ENCODE measurements around the gene DIAPH2. TPM values are rescaled to one million over a fixed set of nuclear protein-coding genes. Genes with fewer than 3 reads are reported as not detected.

Gene DIAPH2
- total RNA-seq, 1 experiment from 2014 or later, result 10.9 TPM

DNA sequence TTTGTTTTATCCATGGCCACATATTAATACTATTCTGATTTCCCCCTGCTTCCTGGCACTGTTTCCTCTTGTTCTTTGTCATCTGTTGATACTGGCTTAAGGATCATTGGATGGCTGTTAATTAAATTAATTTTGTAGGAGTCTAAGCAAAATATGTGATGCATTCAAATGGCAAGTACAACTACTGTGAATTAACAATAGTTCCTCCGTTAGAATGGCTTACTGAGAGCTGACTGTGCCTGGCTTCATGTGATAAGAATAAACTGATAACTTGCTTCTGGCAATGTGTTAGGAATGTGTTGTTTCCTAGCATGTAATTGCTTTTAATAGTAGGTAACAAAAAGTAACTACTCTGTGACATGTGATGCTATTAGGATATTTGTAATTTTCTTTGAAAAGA lies 297.5 kb downstream of the DIAPH2 start:
- TF ChIP-seq RAD21 (IDR thresholded peaks at IDR 0.05; ENCODE audit: low read depth), result no peak
- intact Hi-C loops (cut with micrococcal nuclease), result no loop called here
- no peaks in the 10 kb centered on the region for H3K9me2 ChIP-seq (ENCODE audit: insufficient read depth)
- H3K9me3 ChIP-seq (ENCODE audit: control insufficient read depth in 1 of 2, insufficient read depth in 1 of 2, low read depth in 1 of 2, low read length in 2 of 2), result no peaks in the 10 kb centered on the region
- H3K9ac ChIP-seq (ENCODE audit: low read length), result no peak overlapping the region
- H3K27me3 ChIP-seq (ENCODE audit: insufficient read depth, low read length), result no peaks in the 10 kb centered on the region
- no peak overlapping the region for H3K27ac ChIP-seq (ENCODE audit: low read depth, low read length)
- ChIA-PET CTCF (no interaction called here), RAD21 (ENCODE audit: low non-redundant PET in 1 of 2, low total read pairs in 2 of 2, uncharacterized antibody in 2 of 2, unreplicated experiment in 2 of 2) (no interaction called here), POLR2A (no interaction called here)
- ATAC-seq (no peak), DNase-seq (ENCODE audit: low read depth, low spot score) (no peak)
- no peak overlapping the region for H2AFZ ChIP-seq (ENCODE audit: low read depth, low read length, poor library complexity, severe bottlenecking)
- no peak overlapping the region for H3K4me2 ChIP-seq (ENCODE audit: low read length)
- H3K4me1 ChIP-seq (ENCODE audit: control insufficient read depth in 1 of 2, insufficient read depth in 2 of 2, low read length in 2 of 2), result no peaks in the 10 kb centered on the region
- H3K79me2 ChIP-seq (ENCODE audit: insufficient read depth, low read length), result no peaks in the 10 kb centered on the region
- no peaks in the 10 kb centered on the region for H3K36me3 ChIP-seq (ENCODE audit: control insufficient read depth in 1 of 2, insufficient read depth in 2 of 2, low read length in 2 of 2)
- H4K20me1 ChIP-seq (ENCODE audit: insufficient read depth), result no peaks in the 10 kb centered on the region
- H3K4me3 ChIP-seq (replicated peaks in 1 of 2; ENCODE audit: low read depth in 1 of 2, low read length in 2 of 2), result no peak overlapping the region
- no TSS peak for BruUV-seq (replicated peaks)

DNA sequence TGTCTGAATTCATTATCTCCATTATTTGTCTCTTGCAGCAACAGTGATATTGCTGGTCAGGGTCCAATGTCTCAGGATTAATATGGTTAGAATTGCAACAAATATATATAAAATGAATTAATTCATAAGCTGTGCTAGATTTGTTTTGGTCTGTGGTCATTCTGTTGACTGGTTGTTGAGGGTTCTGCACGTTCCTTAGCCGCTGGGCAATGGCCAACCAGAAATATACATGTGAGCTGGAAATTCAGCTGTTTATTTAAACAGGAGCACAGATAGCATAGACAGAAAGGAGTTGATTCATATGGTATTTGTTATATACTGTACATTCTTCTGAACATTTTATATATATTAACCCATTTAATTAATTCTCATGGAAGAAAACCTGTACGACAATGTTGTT lies 299.9 kb downstream of the DIAPH2 start:
- BruUV-seq (replicated peaks), result no TSS peak
- Histone ChIP-seq H4K20me1 (ENCODE audit: insufficient read depth) (no peaks in the 10 kb centered on the region), H3K79me2 (ENCODE audit: insufficient read depth, low read length) (no peaks in the 10 kb centered on the region), H3K9me3 (ENCODE audit: control insufficient read depth in 1 of 2, insufficient read depth in 1 of 2, low read depth in 1 of 2, low read length in 2 of 2) (no peaks in the 10 kb centered on the region), H3K27me3 (ENCODE audit: insufficient read depth, low read length) (no peaks in the 10 kb centered on the region), H3K4me3 (replicated peaks in 1 of 2; ENCODE audit: low read depth in 1 of 2, low read length in 2 of 2) (no peak overlapping the region), H2AFZ (ENCODE audit: low read depth, low read length, poor library complexity, severe bottlenecking) (no peak overlapping the region), H3K4me1 (ENCODE audit: control insufficient read depth in 1 of 2, insufficient read depth in 2 of 2, low read length in 2 of 2) (no peaks in the 10 kb centered on the region), H3K9me2 (ENCODE audit: insufficient read depth) (no peaks in the 10 kb centered on the region), H3K9ac (ENCODE audit: low read length) (no peak overlapping the region), H3K27ac (ENCODE audit: low read depth, low read length) (no peak overlapping the region), H3K36me3 (ENCODE audit: control insufficient read depth in 1 of 2, insufficient read depth in 2 of 2, low read length in 2 of 2) (no peaks in the 10 kb centered on the region), H3K4me2 (ENCODE audit: low read length) (no peak overlapping the region)
- CTCF ChIA-PET, result no interaction called here
- TF ChIP-seq, protein P1, sequence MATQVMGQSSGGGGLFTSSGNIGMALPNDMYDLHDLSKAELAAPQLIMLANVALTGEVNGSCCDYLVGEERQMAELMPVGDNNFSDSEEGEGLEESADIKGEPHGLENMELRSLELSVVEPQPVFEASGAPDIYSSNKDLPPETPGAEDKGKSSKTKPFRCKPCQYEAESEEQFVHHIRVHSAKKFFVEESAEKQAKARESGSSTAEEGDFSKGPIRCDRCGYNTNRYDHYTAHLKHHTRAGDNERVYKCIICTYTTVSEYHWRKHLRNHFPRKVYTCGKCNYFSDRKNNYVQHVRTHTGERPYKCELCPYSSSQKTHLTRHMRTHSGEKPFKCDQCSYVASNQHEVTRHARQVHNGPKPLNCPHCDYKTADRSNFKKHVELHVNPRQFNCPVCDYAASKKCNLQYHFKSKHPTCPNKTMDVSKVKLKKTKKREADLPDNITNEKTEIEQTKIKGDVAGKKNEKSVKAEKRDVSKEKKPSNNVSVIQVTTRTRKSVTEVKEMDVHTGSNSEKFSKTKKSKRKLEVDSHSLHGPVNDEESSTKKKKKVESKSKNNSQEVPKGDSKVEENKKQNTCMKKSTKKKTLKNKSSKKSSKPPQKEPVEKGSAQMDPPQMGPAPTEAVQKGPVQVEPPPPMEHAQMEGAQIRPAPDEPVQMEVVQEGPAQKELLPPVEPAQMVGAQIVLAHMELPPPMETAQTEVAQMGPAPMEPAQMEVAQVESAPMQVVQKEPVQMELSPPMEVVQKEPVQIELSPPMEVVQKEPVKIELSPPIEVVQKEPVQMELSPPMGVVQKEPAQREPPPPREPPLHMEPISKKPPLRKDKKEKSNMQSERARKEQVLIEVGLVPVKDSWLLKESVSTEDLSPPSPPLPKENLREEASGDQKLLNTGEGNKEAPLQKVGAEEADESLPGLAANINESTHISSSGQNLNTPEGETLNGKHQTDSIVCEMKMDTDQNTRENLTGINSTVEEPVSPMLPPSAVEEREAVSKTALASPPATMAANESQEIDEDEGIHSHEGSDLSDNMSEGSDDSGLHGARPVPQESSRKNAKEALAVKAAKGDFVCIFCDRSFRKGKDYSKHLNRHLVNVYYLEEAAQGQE (IDR thresholded peaks at IDR 0.05; ENCODE audit: low read depth), result no peak
- TF ChIP-seq, protein P2, sequence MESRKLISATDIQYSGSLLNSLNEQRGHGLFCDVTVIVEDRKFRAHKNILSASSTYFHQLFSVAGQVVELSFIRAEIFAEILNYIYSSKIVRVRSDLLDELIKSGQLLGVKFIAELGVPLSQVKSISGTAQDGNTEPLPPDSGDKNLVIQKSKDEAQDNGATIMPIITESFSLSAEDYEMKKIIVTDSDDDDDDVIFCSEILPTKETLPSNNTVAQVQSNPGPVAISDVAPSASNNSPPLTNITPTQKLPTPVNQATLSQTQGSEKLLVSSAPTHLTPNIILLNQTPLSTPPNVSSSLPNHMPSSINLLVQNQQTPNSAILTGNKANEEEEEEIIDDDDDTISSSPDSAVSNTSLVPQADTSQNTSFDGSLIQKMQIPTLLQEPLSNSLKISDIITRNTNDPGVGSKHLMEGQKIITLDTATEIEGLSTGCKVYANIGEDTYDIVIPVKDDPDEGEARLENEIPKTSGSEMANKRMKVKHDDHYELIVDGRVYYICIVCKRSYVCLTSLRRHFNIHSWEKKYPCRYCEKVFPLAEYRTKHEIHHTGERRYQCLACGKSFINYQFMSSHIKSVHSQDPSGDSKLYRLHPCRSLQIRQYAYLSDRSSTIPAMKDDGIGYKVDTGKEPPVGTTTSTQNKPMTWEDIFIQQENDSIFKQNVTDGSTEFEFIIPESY (IDR thresholded peaks at IDR 0.05; ENCODE audit: extremely low read depth, insufficient replicate concordance, low read length), result no peak
- TF ChIP-seq, protein P3, sequence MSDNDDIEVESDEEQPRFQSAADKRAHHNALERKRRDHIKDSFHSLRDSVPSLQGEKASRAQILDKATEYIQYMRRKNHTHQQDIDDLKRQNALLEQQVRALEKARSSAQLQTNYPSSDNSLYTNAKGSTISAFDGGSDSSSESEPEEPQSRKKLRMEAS (IDR thresholded peaks at IDR 0.05), result no peak
- TF ChIP-seq SRF (IDR thresholded peaks at IDR 0.05; ENCODE audit: low read depth) (no peak), EGR1 (IDR thresholded peaks at IDR 0.05; ENCODE audit: low read depth) (no peak), POLR2A (IDR thresholded peaks at IDR 0.05; ENCODE audit: borderline replicate concordance, extremely low read depth, insufficient read depth, insufficient read length) (no peak), EZH2phosphoT487 (IDR thresholded peaks at IDR 0.05; ENCODE audit: borderline replicate concordance) (no peak), JUND (IDR thresholded peaks at IDR 0.05) (no peak), YY1 (IDR thresholded peaks at IDR 0.05; ENCODE audit: extremely low read depth, insufficient replicate concordance, low read depth, low read length) (no peak), FOSL1 (IDR thresholded peaks at IDR 0.05; ENCODE audit: low read depth) (no peak), SP1 (IDR thresholded peaks at IDR 0.05; ENCODE audit: low read depth) (no peak), EZH2 (IDR thresholded peaks at IDR 0.05) (no peak), SIN3A (IDR thresholded peaks at IDR 0.05; ENCODE audit: low read depth) (no peak), POLR2AphosphoS5 (IDR thresholded peaks at IDR 0.05; ENCODE audit: low read depth, low read length) (no peak), CBX3 (IDR thresholded peaks at IDR 0.05; ENCODE audit: low read depth) (no peak)
- RAD21 ChIA-PET (ENCODE audit: low non-redundant PET in 1 of 2, low total read pairs in 2 of 2, uncharacterized antibody in 2 of 2, unreplicated experiment in 2 of 2), result no interaction called here
- intact Hi-C loops (cut with micrococcal nuclease), result no loop called here
- ATAC-seq (no peak), DNase-seq (ENCODE audit: low read depth, low spot score) (no peak)
- POLR2A ChIA-PET, result no interaction called here

Data from HCT116 (cell line).